ENCODE data around the gene FRAS1.
"Not testable (repeated sequence)": the region's sequence is repeated elsewhere in the genome, so short reads cannot be mapped to it uniquely, and the experiment has no call there.

The FRAS1 gene

DNA sequence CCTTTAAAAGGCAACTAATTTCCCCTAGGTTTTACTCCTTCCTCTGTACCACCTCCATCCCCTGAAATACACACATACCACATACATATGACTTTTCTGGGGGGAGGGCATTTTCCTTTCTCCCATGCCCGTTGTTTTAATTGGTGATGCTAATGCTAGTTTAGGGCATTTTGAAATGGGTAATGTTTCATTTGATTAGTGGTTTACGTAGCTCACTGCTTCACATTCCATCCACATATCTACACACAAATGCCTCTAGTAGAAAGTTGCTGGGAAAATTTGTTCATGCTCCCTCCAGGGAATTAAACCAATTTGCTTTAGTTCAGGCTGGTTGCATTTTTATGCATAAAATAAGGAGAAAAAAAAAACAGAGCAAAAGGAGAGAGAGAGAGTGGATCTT, 231.2 kb downstream of the FRAS1 start:
- no peak for DNase-seq (ENCODE audit: low read depth in 2 of 2)

DNA sequence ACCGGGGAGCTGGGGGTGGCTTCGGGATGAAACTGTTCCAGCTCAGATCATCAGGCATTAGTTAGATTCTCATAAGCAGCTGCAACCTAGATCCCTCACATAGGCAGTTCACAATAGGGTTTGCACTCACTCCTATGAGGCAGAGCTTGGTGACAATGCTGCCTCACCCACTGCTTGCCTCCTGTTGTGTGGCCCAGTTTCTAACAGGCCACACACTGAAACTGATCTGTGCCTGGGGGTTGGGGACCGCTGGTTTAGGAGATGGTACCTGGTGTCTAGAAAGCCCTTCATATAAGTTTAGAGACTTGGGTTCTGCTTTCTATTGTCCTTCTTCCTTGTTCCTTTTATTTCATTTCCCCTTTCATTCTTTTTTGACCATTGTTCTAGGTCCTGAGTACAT, 234.2 kb downstream of the FRAS1 start:
- no peak for DNase-seq (ENCODE audit: low read depth in 2 of 2)

- no peak for DNase-seq (ENCODE audit: low read depth in 2 of 2)
Observed at GRCh38 chr4:78292341-78292740, 235.2 kb downstream of the FRAS1 start.

GRCh38 chr4:78292856-78293255, 235.7 kb downstream of the FRAS1 start:
- DNase-seq (ENCODE audit: low read depth in 2 of 2): no peak

DNA sequence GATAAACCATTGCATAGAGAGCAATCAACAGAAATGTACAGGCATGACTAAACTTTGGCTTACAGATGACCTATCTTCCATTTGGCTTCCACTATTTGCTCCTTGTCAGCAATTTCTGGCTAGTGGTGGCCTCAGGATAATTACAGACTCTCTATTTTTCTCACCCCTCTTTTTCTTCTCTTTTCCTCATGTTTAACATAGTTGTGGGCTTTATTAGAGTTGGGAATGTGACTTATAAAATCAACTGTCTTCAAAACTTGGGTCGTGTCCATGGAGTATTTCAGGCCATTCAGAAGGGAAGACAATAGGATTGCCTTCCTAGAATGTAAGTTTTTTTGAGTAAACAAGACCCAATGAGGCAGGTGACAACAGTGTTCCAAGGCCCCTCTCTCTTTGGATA, 236.2 kb downstream of the FRAS1 start:
- no peak for DNase-seq (ENCODE audit: low read depth in 2 of 2)

DNA sequence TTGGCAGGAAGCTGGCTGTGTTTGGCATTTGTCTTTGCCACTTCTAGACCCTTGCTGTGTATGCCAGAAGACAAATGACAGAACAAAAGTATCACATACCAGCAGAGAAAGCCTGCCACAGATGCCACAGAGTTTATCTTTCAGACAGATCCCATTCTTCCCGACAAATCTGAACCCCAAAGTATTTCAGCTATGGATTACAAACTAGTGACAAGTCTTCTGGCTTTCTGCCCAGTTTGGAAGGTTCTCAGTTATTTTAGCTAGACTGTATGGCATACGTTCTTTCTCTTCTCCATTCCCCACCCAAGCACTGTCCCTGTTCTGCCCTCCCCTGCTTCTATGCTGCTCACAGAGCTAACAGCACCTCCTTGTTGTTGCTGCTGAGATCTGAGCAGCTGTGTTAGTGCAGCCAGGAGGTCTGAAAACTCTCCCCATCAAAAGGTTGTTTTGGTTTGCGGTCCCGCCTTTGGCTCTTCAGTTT, 236.7 kb downstream of the FRAS1 start:
- DNase-seq (ENCODE audit: low read depth in 2 of 2): no peak

- no peak for DNase-seq (ENCODE audit: low read depth in 2 of 2)
Observed at GRCh38 chr4:78296261-78296660, 239.1 kb downstream of the FRAS1 start.

GRCh38 chr4:78297116-78297800, 240.1 kb downstream of the FRAS1 start:
- no peak for DNase-seq (ENCODE audit: low read depth in 2 of 2)

DNA sequence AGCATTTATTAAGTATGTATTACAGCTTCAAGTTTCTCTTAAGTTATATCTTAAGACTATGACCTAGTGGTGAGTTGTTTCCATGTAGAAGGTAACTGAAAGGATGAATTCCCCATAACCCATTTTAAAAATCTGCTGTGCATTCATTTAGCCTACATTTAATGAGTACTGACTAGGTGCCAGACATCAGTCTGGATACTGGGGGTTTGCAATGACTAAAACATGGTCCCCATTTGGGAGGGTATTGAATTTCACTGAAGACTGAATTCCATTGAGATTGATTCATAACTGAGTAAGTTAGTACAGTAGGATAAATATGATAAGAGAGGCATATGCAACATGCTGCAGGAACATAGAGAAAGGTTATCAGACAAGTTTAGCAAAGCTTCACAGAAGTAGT, 241.5 kb downstream of the FRAS1 start:
- no peak for DNase-seq (ENCODE audit: low read depth in 2 of 2)

DNA sequence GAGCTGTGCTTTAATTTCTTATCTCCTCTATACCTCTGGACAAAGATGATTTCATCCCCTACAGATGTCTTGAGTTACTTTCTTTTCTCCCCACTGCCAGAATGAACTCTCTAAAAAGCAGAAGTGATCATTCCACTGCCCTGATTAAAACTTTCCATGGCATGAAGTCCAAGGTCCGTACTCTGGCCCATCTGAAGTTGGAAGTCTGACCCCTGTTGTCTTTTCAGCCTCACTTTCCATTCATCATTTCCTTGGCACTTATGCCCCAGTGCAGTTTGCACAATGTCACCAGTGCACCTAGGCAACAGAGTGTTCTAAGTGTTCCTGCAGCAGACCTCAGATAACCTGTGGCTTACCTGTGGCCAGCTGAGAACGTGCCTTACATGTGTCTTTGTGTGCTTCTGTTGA, 242.4 kb downstream of the FRAS1 start:
- DNase-seq (ENCODE audit: low read depth in 2 of 2): no peak

DNA sequence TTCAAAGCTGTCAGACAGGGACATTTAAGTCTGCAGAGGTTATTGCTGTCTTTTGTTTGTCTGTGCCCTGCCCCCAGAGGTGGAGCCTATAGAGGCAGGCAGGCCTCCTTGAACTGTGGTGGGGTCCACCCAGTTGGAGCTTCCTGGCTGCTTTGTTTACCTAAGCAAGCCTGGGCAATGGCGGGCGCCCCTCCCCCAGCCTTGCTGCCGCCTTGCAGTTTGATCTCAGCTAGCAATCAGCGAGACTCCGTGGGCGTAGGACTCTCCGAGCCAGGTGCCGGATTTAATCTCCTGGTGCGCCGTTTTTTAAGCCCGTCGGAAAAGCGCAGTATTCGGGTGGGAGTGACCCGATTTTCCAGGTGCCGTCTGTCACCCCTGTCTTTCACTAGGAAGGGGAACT, 250.1 kb downstream of the FRAS1 start:
- not testable (repeated sequence) for DNase-seq (ENCODE audit: low read depth in 2 of 2)

DNA sequence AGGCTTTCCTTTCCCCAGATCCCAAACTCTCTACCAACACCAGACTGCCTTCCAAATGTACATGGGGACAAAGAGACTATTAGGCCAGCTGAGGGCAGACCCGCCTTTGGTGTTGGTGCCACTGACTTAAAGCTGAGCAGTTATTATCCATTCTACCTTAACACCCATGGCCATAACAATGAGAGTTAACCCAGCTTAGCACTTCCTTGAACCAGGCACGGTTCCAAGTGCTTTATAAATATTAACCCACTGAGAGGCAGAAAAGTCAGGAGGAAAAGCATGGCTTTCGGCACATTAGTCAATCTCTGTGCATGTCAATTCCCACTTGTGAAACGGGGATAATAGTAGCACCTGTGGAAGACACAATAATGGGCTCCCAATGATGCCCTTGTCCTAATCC, 251.4 kb downstream of the FRAS1 start:
- DNase-seq (ENCODE audit: low read depth in 2 of 2): no peak

DNA sequence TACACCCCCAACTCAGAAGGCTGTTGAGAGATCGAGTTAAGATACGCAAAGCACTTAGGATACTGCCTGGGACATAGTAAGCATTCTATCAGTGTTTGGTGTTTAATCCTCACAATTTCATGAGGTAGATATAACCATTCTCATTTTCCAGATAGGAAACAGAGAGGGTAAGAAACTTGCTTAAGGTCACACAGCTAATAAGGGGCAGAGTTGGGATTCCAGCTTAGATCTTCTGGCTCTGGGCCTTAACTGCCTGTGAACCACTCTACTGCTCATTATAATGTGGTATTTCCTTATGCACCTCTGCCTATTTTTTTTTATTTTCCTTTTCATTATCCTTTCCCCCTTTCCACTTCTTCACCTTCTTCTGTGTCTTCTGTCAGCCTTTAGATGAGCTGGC, 252.2 kb downstream of the FRAS1 start:
- DNase-seq (ENCODE audit: low read depth in 2 of 2): no peak

DNA sequence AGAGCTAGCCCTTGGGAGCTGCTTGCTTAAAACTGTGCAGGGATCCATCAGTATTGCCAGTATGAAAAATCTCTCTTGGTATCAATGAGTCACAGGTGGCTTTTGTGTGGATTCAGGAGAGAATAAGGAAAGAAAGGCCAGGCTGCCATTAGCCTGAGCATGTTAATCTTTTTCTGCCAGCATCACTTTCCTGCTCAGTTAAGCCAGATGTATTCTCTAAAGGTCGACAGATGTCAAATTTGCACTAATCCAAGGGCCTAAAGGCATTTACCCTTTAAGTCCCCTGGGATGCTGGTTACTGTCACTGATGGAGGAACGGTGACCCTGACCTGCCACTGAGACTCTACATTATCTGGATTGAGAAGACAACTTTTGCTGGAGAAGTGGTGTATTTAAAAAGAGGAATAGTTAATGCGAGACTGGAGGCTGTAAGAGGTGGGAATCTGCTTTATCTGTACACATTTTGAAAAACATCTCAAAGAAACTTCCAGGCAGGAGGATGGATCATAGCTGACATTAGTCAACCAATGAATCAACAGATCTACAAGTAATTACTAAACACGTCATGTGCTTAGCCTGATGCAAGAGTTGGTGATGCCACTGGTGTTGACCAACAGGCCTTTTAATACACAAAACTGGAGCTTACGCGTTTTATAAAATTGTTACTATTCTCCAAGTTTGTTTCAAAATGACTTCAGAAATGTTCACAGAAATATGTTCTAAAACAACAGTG, 253.1 kb downstream of the FRAS1 start:
- no peak for DNase-seq (ENCODE audit: low read depth in 2 of 2)

- no peak for DNase-seq (ENCODE audit: low read depth in 2 of 2)
Observed at GRCh38 chr4:78310740-78311115, 253.6 kb downstream of the FRAS1 start.

DNA sequence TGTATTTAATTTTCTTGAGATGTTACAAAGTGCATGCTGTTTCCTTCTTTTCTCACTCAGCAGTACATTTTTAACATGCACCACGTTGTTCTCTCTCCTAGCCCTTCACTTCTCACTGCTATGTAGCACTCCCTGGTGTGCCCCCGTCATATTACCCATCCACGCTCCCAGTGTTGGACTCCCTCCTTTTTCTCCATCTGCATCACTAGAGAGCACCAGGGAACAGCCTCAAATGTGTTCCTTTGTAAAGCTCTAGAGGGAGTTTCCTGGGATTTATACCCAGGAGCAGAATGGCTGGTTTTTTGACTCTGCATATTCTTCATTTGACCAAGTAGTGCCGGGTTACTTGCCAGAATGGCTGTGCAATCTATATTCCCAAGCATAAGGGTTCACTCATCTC, 254.2 kb downstream of the FRAS1 start:
- DNase-seq (ENCODE audit: low read depth in 2 of 2): no peak

DNA sequence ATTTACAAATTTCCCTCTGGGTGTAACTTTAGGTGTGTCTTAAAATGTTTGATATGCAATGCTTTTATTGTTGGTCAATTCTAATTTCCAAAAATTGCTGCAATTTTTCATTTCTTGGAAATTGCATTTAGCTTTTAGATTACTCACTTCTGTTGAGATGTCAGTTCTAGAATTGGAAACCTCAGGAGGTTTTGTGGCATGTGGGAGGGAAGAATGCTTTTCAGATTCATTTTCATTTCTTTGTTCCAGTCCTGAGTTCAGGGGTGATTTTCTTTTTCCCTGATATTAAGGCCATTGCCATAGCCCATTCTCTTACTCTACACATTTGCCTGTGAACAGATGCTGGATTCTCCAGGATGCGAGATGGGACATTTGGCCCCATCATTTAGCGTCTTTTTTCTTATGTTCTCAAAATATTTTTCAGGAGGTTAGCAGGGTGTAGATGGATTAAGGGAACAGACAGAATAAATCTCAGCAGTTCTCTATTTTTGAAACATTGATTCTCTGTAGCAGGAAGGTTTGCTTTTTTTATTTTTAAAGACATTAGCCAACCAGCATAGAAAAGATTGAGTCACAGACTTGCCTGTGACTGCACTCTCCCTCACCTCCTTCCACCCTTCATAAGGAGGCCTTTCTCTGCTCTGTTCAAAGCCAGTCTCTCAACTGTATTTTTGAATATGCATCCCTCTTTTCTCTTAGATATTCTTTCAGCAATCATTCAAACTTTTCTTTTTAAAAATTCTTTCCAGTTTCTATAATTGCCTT, 256.0 kb downstream of the FRAS1 start:
- DNase-seq (ENCODE audit: low read depth in 2 of 2): no peak

- no peak for DNase-seq (ENCODE audit: low read depth in 2 of 2)
Observed at GRCh38 chr4:78313754-78314120, 256.6 kb downstream of the FRAS1 start.

GRCh38 chr4:78318126-78318525, 261.0 kb downstream of the FRAS1 start:
- DNase-seq (ENCODE audit: low read depth in 2 of 2): no peak

- no peak for DNase-seq (ENCODE audit: low read depth in 2 of 2)
Observed at GRCh38 chr4:78320349-78320935, 263.3 kb downstream of the FRAS1 start.

GRCh38 chr4:78322032-78322431, 264.9 kb downstream of the FRAS1 start:
- no peak for DNase-seq (ENCODE audit: low read depth in 2 of 2)

DNA sequence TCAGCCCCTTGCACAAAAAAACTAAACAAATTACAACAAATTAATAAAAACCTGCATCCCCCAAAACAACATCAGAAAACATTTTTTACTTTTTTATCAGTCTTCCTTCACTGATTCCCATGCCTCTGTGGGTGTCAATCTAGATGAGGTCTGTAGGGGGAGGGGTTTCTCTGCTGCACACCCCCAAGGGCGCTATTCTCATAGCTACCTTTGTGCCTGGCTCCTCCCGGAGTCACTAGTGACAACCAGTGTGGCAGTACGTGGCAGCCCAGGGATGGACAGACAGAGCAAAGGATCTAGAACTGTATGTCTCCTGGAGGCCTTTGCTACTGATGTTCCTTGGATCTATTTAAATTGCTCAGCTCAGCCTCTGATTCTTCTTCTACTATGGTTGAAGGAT, 266.3 kb downstream of the FRAS1 start:
- DNase-seq (ENCODE audit: low read depth in 2 of 2): no peak
